ENCODE data around the gene TENM3.

The TENM3 gene

DNA sequence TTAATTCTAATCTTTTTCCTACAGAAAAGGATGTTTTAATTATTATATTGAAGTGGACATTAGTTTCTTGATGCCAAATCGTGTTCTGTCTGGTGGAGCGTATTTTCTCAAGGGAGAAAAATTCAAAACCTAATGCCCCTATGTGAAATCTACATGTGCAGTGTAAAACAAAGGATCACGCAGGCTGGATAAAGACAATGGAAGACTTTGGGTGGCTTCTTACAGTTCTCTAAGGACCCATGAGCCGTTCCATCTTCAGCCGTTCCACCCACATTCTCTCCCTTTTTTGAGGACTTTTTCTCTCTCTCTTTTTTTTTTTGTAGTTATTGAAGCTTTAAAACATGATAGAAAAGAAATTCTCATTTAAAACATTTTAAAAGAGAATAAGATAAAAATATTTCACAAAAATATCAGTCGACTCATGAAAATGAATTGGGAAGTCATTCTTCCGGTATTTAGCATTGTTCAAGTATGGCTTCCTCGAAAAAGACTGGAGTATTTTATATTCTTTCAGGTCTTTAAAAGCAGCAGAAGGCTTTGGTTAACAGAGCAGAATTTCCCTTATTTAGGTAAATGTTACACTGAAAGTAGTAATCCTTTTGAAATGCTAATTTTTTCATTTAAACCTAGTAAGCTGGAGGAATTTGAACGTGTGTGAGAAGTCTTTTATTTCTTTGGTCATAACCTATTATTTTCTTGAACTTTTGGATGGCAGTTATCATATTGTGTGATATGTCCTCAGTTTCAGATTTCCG is 11.0 kb downstream of the TENM3 start:
- DNase-seq (ENCODE audit: low read depth in 2 of 2) = no peak

DNA sequence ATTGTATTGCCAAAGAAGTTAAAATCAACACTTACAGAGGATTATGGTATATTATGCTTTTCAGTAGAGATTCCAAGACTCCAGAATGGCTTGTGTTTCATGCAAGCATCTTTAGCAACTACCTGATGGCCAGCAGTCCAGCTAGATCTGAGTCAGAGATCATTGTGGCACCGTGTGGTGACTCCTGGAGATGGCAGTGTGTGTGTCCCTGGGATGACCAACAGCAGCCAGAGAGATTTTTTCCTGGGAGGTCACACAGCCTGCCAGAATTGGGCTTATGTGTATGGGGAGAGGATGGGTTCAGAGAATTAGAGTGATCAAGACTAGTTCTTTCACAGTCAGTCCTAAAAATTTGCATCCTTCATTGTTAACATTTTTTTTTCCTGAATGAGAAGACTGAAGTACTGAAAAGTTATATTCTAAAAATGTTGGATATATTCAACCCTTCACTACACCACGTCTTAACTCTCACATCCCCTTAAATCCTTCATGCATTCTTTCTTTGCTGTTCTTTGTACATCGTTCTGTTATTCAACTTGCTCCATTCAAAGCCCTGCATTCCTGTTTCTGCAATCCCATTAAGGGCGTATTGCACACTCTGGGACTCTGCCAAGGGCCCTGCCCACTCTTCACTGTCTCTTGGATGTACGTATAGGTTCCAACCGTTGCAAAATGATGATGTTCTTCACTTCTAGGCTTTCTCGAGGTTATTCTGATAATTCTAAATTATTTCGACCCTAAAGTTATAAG is 12.4 kb downstream of the TENM3 start:
- DNase-seq (ENCODE audit: low read depth in 2 of 2) = no peak

DNA sequence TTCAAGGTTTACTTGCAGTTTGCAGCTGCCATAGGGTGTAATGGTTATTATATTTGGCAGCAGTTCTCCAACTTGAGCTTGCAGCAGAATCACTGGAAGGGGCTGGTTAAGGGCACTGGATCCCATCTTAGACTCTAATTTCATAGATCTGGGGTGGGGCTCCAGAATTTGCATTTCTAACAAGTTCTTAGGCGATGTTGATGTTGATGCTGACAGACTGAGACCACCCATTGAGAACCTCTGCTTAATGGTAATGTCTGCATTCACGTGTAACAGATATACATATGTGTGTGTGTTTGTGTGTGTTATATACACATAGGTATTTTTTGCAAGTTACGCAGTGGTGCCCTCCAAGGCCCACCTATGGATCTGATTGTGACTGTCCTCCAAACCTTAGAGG is 13.8 kb downstream of the TENM3 start:
- DNase-seq (ENCODE audit: low read depth in 2 of 2) = no peak

DNA sequence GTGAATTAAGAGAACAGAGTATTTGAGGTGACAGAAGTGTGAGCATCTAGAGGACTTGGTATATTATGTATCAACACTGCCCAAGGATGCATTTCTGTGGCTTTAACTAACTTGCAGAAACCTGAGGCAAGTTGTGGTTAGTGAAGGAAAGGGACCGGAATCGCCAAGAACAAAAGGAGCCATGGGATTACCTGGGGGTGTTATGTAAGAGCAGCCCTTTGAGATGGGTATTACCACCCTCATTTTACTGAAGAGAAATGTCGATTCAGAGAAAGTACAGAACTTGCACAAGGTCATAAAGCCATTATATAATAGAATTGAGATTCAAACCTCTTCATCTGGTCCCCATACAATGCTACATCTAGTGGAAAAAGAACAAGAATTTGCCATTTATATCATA is 14.3 kb downstream of the TENM3 start:
- no peak for DNase-seq (ENCODE audit: low read depth in 2 of 2)

DNA sequence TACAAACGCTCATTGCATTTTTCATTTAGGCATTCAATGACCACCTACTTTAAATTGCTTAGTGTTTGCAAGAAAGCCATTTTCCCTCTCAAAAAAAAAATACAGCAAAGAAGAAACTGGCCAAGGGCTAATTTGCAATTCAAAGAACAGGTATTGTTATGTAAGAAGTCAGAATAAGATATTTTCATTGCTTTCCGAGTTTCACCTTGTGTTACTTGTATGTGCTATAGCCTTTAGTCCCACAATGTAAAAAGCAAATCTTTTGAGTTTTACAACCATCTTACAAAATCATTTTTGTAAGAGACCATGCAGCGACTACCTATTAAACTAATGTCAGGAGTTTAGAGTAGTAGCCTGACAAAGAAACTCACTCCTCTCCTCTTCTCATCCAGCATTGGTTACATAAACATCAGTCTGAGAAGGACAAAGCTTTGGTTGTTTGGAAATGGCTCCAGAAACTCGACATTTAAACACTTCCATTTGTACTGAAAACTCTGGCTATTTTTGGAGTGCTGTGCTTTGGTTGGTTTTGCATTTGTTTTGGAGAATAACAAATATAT is 15.3 kb downstream of the TENM3 start:
- no peak for DNase-seq (ENCODE audit: low read depth in 2 of 2)

DNA sequence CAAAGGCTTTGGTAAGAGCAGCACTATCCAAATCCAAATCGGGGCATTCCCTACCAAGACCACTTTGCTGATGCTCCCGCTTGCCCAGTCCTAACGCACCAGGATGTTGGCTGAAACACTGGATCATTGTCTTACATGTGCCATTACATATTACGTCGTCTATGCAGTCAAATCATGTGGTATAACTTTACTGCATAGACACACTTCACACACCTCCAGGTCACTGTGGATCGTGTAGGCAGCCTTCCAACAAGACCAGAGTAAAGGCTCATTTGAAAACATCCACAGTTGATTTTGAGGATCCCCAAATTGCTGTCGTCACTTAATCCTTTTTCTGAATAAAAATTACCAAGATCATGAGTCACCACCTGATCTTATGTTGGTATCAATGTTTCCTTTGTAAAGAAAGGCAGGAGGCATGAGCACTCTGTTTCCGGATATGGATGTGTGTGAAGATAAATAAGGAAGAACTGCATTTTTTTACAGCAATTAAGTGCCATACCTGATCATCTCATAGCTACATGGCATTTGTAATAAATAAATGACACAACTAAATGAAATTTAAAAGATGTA is 18.5 kb downstream of the TENM3 start:
- no peak for DNase-seq (ENCODE audit: low read depth in 2 of 2)

DNA sequence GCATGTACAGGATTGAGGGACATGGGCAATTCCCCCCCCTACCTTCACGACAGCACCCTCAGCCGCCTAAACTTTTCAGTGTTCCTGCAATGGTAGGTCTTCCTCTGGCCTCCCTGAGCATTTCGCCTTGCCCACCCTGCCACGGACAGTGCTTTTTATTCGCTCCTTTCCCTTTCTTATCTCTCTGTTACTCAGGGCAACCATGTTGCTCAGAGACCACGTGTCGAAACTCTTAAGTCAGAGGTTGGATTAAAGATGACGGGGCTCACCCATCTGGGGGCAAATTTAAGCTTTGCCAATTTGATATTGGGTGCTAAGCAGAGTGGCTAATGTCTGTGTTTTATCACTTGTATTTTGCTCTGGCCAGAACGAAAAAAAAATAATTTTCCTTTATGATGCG is 20.4 kb downstream of the TENM3 start:
- no peak for DNase-seq (ENCODE audit: low read depth in 2 of 2)

DNA sequence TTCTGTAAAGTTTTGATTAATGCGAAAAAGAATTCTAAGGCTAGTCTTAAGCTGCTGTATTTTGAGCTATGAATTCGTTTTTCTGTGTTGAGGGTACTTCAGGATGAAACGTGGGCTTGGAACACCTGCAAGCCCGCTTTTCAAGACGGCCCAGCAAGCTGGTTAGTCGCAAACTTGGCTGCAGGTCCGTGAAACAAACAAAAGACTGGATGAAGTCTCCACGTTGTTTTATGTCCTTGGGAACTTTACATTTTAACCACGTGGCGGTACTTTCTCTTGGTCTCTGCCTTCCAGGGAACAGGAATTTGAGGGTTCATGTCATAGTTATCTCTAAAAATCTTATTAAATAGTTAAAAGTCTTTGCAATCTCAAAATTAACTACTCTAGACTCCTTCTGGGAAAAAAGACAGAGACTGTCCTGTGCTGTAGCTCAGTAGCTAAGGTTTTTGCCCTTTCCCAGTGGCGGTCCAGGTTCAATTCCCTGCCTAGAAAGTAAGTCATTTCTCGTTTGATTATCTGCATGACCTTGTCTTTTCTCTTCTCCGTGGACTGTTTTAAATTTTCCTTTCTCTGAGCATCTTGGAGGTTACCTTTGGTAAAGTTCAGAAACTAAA is 21.0 kb downstream of the TENM3 start:
- no peak for DNase-seq (ENCODE audit: low read depth in 2 of 2)

DNA sequence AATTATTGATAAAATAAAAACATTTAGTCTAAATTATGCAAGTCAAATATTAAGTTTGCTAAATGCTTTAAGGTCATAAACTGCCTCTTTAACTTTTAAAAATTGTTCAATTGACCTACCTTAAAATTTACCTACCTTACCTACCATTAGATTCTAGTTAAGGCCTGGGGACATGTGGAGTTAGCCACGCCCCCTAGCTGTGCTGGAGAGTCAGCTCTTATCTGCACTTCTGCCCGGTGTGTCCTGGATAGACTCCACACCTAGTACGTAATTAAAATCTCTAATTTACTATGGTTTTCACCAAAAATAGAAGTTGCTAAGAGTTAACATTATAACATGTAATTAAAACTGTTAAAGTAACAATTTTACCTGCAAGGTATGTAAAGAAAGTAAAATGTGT is 22.7 kb downstream of the TENM3 start:
- DNase-seq (ENCODE audit: low read depth in 2 of 2) = no peak

DNA sequence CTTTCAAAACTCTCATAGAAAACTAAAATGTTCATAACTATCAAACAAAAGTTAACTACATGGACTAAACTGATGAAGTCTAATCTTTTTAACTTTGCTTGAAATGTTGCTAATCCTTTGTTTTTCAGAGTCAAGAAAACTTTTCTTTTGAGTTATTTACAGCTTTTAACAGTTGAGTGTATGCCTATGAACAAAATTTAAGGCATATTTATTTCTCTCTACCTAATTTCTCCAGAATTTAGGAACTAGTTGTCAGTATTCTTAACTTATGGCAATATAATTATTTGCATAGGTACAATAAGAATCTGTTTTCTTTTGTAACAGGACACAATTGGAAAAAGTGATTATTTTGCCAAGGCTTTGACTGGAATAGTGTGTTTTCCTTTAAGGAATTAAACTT is 23.8 kb downstream of the TENM3 start:
- no peak for DNase-seq (ENCODE audit: low read depth in 2 of 2)

DNA sequence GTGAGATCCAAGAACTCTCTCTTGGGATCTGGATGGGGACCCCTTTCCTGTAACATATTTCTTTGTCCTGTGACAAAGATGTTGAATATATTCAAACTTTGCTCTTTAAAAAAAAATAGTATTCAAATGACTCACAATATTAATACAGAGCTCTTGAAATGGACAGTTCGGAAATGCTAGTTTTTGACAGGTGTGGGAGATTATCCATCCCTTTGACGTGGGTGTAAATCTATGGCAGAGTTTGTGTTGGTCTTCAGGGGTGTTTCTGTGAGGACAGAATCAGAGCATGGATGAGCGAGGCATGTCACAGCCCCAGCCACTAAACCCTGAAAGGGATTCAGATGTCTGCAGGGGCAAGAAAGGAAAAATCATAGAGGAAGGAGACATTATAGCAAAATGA is 25.8 kb downstream of the TENM3 start:
- no peak for DNase-seq (ENCODE audit: low read depth in 2 of 2)

DNA sequence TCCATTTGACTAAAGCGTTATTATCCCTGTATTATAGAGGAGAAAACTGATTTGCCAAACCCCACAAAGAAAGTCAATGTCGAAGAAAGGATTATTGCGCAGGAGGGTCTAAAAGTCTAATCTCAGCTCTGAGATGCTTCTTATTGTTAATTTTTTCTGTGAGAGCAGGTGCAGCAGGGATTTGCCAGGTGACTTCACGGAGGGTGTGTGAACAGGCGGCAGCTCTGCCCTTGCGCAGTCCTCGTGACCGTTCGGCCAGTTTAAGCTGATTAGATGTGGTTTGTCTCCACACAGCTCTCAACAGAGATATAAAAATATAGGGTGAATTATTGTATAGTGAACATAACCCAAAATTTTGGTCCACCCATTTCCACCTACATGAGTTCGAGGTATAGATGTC is 28.5 kb downstream of the TENM3 start:
- DNase-seq (ENCODE audit: low read depth in 2 of 2) = no peak

DNA sequence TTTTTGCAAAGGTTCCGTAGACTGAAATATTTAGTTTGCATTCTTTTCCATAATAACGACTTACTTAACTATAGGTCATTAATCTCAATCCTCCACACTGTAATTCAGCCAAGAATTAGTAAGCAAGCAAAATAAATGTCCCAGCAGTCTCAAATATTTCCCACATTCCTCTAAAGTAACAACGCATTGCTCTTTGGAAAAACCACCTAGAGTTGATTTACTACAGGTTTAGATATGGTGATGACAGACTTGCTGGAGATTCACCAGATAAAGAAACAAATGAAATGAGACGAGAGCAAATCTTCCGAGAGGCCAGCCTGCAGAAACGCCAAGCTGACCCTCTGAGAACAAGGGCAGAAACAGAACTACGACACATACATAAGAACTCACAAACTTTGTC is 28.9 kb downstream of the TENM3 start:
- no peak for DNase-seq (ENCODE audit: low read depth in 2 of 2)

DNA sequence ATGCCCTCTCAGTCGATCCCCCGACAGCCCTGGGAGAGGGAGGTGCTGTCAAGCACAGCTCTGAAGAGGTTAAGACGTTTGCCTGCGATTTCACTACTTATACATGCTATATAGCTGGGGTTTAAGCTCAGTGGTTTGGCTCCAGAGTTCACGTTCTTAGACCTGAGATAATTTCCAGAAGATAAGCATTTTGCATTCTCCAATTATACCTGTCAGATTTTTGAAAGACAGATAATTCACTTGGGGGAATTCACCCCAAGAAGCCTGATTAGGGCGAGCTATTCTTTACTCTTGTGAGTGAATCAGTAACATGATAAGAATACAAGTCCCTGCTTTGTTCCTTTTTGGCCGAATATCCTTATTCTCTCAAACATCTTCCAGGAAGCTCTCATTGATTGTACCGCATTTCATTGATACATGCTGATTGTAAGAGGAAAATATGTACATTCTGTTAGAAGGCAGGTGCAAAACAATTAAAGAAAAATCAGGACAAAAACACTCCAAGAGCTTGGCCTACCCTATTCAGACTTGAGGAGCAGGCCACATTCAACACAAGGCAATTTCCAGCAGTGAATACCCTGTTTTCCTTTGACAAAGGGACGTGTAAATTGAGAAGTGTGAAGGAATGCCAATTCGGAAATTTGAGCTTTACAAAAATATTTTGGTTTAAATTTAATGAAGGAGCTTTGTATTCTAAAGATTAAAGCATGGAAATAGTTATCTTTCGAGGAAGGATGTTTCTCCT is 30.2 kb downstream of the TENM3 start:
- no peak for DNase-seq (ENCODE audit: low read depth in 2 of 2)

DNA sequence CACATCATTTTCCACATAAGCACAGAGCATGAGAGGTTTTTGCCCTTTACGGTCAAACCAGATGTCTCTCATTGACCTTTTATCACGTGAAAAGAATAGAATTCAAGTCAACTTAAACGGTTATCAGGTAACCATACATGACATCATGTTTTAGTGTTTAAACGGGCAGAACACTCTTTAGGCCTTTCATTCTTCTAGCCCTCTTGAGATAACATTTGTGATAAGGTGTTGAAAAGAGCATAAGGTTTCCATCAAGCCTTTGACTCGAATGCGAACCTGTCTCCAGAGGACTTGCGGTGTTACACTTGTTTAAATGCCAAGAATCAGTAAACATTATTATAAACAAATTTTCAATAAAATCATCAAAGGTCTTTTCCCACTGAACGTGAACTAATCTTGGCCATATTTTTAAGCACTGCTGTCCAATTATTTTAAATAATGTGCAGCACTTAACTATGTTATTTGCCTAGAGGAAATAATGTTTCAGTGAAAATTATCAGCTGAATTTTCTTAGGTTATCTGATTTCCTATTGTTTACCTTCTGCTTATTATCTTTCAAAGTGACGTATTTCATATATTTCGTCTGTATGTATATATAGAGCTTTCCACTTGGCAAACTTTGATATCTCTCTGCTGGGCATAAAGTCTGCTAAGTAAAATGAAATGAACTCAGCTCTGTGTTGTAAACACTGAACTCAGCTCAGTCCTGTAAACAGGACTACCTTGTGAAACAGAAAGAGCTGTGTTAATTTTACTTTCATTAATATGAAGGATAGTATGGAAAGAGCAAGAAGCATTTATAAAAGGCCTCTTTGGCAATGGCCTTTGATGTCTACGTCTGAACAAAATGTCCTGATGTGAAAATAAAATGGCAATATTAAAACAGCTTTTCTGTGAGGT is 33.3 kb downstream of the TENM3 start:
- DNase-seq (ENCODE audit: low read depth in 2 of 2) = no peak

DNA sequence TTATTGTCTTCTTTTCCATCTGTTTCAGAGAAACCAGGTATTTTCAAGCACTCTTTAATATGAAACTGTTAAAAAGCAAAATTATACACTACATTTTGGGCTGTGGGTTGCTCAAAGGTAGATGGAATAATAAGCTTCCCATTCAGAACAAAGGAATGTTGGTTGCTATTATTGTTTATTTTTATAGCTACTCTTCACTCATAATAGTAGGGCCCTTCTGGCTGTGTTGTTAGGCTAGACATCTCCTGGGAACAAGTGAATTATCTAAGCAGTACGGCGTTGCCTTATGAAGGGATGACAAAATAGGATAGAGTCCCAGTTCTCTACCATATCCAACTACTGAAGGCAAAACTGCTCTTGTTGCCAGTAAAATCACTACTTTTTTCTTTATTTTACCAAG is 34.2 kb downstream of the TENM3 start:
- DNase-seq (ENCODE audit: low read depth in 2 of 2) = no peak

DNA sequence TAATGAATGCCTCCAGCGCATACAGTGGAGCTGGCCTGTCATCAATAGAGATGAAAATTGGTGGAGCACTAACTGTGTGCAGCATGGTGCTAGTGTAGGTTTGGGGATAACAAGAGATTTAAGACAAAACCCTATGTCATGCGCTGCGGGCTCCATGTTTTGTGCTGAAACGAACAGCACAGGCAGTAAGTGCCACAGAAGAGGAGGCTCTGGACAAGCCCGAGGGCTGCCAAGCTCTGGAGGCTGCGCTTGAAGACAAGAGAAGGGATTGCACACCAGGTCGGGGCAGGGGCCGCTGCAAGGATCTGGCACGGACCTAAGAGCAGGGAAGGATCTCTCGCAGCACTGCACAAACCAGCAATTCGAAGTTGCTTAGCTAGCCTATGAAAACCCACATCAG is 35.5 kb downstream of the TENM3 start:
- DNase-seq (ENCODE audit: low read depth in 2 of 2) = no peak

DNA sequence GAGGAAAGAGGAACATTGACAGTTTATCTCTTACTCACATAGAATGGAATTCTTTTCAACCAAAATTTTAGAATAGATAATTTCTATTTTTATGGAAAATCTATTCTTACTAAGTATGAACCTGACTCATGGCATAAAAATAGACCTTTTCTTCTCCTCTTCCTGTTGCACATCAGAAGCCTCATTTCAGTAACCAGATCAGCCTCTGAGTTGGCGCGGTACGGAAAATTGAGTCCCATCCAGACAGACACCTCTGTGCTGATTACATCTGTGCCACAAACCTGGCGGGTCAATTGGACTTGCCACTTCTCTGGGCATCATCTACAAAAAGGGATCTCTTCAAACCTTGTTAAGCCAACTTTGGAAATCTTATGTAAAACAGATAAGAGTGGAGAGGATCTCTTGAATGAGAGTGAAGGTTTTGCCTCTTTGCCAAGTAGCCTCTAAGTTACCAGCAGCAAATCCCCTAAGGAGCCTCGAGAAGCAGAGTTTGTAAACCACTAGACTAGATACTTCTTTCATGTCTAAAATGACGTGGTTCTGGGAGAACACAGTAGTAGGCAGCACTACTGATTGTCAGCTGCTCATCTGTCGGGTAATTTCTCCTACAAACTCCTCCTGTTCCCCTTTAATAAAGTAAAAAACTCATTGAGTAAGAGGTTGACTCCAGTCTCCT is 37.4 kb downstream of the TENM3 start:
- DNase-seq (ENCODE audit: low read depth in 2 of 2) = no peak

DNA sequence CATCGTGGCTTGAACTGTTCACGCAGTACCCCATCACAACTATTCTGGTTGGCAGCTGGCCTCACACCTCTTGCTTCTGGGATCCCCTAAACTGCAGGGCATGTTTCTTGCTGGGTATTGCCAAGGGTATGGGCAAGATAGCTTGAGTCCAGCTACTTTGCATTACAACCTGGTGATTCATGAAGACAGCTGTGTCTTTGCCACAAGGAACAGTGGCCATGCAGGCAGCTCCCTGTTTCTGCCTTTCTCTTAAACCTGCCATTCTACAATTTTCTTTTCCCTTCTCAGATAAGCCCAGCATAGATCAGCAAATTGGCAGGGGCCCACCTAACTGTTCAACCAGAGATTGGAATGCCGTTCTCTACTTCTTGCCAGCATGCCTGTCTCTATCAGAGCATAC is 42.8 kb downstream of the TENM3 start:
- DNase-seq (ENCODE audit: low read depth in 2 of 2) = no peak

DNA sequence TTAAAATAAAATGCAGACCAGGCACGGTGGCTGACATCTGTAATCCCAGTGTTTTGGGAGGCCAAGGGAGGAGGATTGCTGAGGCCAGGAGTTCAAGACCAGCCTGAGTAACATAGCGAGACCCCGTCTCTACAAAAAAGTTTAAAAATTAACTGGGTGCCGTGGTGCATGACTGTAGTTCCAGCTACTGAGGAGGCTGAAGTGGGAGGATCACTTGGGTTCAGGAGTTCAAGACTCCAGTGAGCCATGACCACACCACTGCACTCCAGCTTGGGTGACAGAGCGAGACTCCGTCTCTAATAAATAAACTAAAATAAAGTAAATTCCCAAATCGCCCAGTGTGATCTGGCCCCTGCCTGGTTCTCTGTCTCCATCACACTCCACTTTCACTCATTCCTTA is 43.7 kb downstream of the TENM3 start:
- no peak for DNase-seq (ENCODE audit: low read depth in 2 of 2)

All from stimulated activated CD8-positive, alpha-beta memory T cell treated with anti-CD3 and anti-CD28 coated beads, Interleukin-7, amount 100 ng/mL, for 1 hour (primary cell).